Ovary (tissue), 3 donors: ENCODE data around the gene WNT7B.

Source experiments
- EP300 ChIP-seq: sonication (generic); formaldehyde crosslinking; IDR thresholded peaks from one replicate; pipeline ENCODE4 v1.6.1; 2017; ENCODE audit warnings: antibody characterized with exemption
- POLR2A ChIP-seq: fragments of 450-650 bp; IDR thresholded peaks from one replicate; pipeline ENCODE4 v1.6.1; 2017; ENCODE audit warnings: antibody characterized with exemption, mild to moderate bottlenecking, moderate library complexity
- TF ChIP-seq, protein P1 (sequence below), 3 donors: fragments of 450-650 bp in 2 of 3; fragments of 200-600 bp in 1 of 3; IDR thresholded peaks; one replicate each; pipeline versions ENCODE4 v1.5.1 to v1.8.0; 2016 to 2022; ENCODE audit warnings: antibody characterized with exemption in 3 of 3, mild to moderate bottlenecking in 1 of 3
- donor health status: DM: no; HTN: no; CAD: no.

GRCh38 chr22:45915841-45916240 is 61.1 kb downstream of the WNT7B start:
- TF ChIP-seq POLR2A = no peak
- TF ChIP-seq, protein P1, sequence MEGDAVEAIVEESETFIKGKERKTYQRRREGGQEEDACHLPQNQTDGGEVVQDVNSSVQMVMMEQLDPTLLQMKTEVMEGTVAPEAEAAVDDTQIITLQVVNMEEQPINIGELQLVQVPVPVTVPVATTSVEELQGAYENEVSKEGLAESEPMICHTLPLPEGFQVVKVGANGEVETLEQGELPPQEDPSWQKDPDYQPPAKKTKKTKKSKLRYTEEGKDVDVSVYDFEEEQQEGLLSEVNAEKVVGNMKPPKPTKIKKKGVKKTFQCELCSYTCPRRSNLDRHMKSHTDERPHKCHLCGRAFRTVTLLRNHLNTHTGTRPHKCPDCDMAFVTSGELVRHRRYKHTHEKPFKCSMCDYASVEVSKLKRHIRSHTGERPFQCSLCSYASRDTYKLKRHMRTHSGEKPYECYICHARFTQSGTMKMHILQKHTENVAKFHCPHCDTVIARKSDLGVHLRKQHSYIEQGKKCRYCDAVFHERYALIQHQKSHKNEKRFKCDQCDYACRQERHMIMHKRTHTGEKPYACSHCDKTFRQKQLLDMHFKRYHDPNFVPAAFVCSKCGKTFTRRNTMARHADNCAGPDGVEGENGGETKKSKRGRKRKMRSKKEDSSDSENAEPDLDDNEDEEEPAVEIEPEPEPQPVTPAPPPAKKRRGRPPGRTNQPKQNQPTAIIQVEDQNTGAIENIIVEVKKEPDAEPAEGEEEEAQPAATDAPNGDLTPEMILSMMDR (IDR thresholded peaks at IDR 0.05) = no peak
- no peak for TF ChIP-seq EP300
